Heart right ventricle (tissue), 16 donors: Measurements from ENCODE around the gene CLPTM1. TPM values are rescaled to one million over a fixed set of nuclear protein-coding genes. Genes with fewer than 3 reads are reported as not detected.
A peak's percentile ranks its signal among the peaks of the same experiment; 100 is the strongest.

Experiments
- ATAC-seq, 8 donors: fragments of 200-7000 bp; cut with Tn5 transposase; one replicate each; pipeline ENCODE4 v1.9.1; 2020; ENCODE audit warnings: mild to moderate bottlenecking in 8 of 8, moderate library complexity in 8 of 8, moderate number of reproducible peaks in 1 of 8
- DNase-seq, 2 donors: peaks; one replicate each; pipeline ENCODE4 v3.0.0-alpha.2; 2020
- H3K27ac ChIP-seq, 10 donors: fragments of 200-600 bp; sonication (generic) in 2 of 10; one replicate each; pipeline versions ENCODE4 v1.5.0 to v1.8.0; 2020 to 2022; ENCODE audit warnings: mild to moderate bottlenecking in 3 of 10
- H3K27me3 ChIP-seq, 7 donors: fragments of 200-600 bp; one replicate each; pipeline ENCODE4 v1.8.0; 2021 to 2022; ENCODE audit warnings: mild to moderate bottlenecking in 2 of 7
- H3K36me3 ChIP-seq, 9 donors: fragments of 200-600 bp; sonication (generic) in 1 of 9; one replicate each; pipeline versions ENCODE4 v1.5.0 to v1.8.0; 2020 to 2022; ENCODE audit warnings: mild to moderate bottlenecking in 2 of 9
- H3K4me1 ChIP-seq, 9 donors: fragments of 200-600 bp; sonication (generic) in 1 of 9; one replicate each; pipeline versions ENCODE4 v1.5.0 to v1.8.0; 2020 to 2022; ENCODE audit warnings: mild to moderate bottlenecking in 4 of 9
- H3K4me3 ChIP-seq, 10 donors: fragments of 200-600 bp; sonication (generic) in 2 of 10; one replicate each; pipeline versions ENCODE4 v1.5.0 to v1.8.0; 2020 to 2022; ENCODE audit warnings: mild to moderate bottlenecking in 7 of 10, moderate library complexity in 2 of 10
- H3K9me3 ChIP-seq, 11 donors: fragments of 200-600 bp in 10 of 11; sonication (generic) in 2 of 11; one replicate each; pipeline versions ENCODE4 v1.5.0 to v1.8.0; 2013 to 2022; ENCODE audit warnings: mild to moderate bottlenecking in 2 of 11, control low read depth in 1 of 11, moderate library complexity in 1 of 11
- WGBS, 2 donors: extraction: QIAGEN DNeasy Blood & Tissue Kit; methylation state at CpG; one replicate each; pipeline ENCODE4 v1.1.7; 2013; ENCODE audit warnings: inconsistent platforms in 1 of 2; 5-methylcytosine and 5-hydroxymethylcytosine counted together
- intact Hi-C, 10 donors: fragments of 100-400 bp; cut with DNase I; formaldehyde crosslinking; loops; one replicate each; pipeline versions ENCODE4 v1.11.1 to v1.14.2; 2022
- polyA plus RNA-seq, 2 donors: library from polyadenylated mRNA; stranded (reverse); fragments of 200-250 nt; gene quantifications; one replicate each; pipeline ENCODE4 v1.2.3, GENCODE V29; 2013
- total RNA-seq, 10 donors: library from RNA; stranded (reverse); fragmentation: NEBNext Ultra II Directional in 3 of 10; extraction: Animal tissue kit (Norgen Biotek cat#: 25700) in 3 of 10; gene quantifications; one replicate each; pipeline versions ENCODE4 v1.2.1 to v1.2.4, GENCODE V29; 2021 to 2023
- TF ChIP-seq, protein P1 (sequence below), 9 donors: fragments of 200-600 bp; sonication (generic) in 2 of 9; IDR thresholded peaks; one replicate each; pipeline versions ENCODE4 v1.5.0 to v1.8.0; 2021 to 2022; ENCODE audit warnings: antibody characterized with exemption in 9 of 9, mild to moderate bottlenecking in 5 of 9, moderate library complexity in 1 of 9
- donor health status: Arrhythmogenic right ventricular cardiomyopathy.
- donor health status: ischemic (EF 13 %, LVEDD 7.1; RV severe dilation, severe dysfunction).
- donor health status: healthy with polysubstance abuse.
- donor health status: DM: no; HTN: yes; CAD: no.
- donor health status: DM: no; HTN: no; CAD: no.
- donor health status: ischemic (EF 25% LVEDD 6.9; RV normal size, moderate dysfunction).
- donor health status: ischemic (EF 25% LVEDD 5.7; RV mildly dilated, moderate dysfunction).
- donor health status: healthy.
- donor health status: DM: yes; HTN: yes; CAD: no.
- donor health status: Ischemic cardiomyopathy.
- donor health status: ischemic (EF 35%, LVEDD 5.7; RV mildly dilated, moderate dysfunction).
- donor health status: nonischemic (EF 11% LVEDD 7.7; RV severe dilation, severe dysfunction).
- donor health status: DM: yes; HTN: yes; CAD: no.
- donor health status: PGD.
- donor health status: ischemic (EF 29% LVEDD 5.4; RV normal size, mild dysfunction).
- donor health status: nonischemic (EF 23%, LVEDD 6.1; RV moderate dilation, normal function).

CLPTM1 gene
- total and polyA plus RNA-seq, 12 donors, result 72.1 to 130 (median 95.7) TPM

DNA sequence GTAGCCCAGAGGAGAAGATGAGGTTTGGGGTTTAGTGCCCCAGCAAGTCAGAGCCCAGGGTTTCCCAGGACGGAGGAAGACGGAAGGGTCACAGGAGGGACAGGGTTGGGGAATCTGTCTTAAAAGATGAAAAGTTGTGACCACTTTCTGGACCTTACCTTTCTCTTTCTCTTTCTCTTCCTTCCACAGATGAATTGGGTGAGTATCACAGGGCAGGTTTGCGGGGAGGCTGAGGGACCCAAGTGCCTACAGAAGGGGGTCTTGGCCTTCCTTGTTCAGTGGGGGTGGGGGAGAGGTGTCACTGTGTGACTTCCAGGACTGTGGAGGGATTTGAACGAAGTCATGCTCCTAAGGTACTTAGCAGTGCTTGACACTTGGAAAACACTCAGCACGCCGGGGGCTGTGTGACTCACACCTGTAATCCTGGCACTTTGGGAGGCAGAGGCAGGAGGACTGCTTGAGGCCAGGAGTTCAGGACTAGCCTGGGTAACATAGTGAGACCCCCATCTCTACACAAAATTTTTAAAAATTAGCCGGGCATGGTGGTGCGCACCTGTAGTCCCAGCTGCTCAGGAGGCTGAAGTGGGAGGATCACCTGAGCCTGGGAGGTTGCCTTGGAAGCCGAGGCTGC, 54.6 kb downstream of the CLPTM1 start:
- no peak for DNase-seq
- no peaks in the 10 kb centered on the region for H3K9me3 ChIP-seq
- H3K27ac ChIP-seq, result no peak overlapping the region
- intact Hi-C loops, result no loop called here
- TF ChIP-seq, protein P1, sequence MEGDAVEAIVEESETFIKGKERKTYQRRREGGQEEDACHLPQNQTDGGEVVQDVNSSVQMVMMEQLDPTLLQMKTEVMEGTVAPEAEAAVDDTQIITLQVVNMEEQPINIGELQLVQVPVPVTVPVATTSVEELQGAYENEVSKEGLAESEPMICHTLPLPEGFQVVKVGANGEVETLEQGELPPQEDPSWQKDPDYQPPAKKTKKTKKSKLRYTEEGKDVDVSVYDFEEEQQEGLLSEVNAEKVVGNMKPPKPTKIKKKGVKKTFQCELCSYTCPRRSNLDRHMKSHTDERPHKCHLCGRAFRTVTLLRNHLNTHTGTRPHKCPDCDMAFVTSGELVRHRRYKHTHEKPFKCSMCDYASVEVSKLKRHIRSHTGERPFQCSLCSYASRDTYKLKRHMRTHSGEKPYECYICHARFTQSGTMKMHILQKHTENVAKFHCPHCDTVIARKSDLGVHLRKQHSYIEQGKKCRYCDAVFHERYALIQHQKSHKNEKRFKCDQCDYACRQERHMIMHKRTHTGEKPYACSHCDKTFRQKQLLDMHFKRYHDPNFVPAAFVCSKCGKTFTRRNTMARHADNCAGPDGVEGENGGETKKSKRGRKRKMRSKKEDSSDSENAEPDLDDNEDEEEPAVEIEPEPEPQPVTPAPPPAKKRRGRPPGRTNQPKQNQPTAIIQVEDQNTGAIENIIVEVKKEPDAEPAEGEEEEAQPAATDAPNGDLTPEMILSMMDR (IDR thresholded peaks at IDR 0.05), result no peak
- H3K36me3 ChIP-seq, result peaks cover 0 to 93% (median 0%) of the 10 kb centered on the region in 9 donors
- no peaks in the 10 kb centered on the region for H3K27me3 ChIP-seq
- no peak for ATAC-seq
- WGBS, 2 donors, result 92 to 98% methylated on average over 9 of the region's 9 CpGs
- peaks cover 0 to 5% (median 0%) of the 10 kb centered on the region in 9 donors for H3K4me1 ChIP-seq
- H3K4me3 ChIP-seq, result no peak overlapping the region

- Histone ChIP-seq H3K4me3 (no peak overlapping the region), H3K27me3 (no peaks in the 10 kb centered on the region), H3K27ac (no peak overlapping the region), H3K36me3 (peaks cover 0 to 93% (median 0%) of the 10 kb centered on the region in 9 donors), H3K9me3 (no peaks in the 10 kb centered on the region), H3K4me1 (peaks cover 0 to 5% (median 0%) of the 10 kb centered on the region in 9 donors)
- DNase-seq, result no peak
- WGBS, 2 donors, result 57 to 74% methylated on average over 6 of the region's 6 CpGs
- intact Hi-C loops, result no loop called here
- ATAC-seq, result no peak
- TF ChIP-seq, protein P1 (IDR thresholded peaks at IDR 0.05), result no peak
Measured at GRCh38 chr19:45010306-45010705, 55.1 kb downstream of the CLPTM1 start.

DNA sequence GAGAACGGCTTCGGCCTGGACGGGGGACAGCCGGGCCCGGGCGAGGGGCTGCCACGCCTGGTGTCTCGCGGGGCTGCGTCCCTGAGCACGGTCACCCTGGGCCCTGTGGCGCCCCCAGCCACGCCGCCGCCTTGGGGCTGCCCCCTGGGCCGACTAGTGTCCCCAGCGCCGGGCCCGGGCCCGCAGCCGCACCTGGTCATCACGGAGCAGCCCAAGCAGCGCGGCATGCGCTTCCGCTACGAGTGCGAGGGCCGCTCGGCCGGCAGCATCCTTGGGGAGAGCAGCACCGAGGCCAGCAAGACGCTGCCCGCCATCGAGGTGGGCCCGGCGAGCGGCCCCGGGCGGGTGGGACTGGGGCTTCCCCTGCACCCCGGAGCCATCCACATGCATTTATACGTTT, 56.8 kb downstream of the CLPTM1 start:
- no peak overlapping the region for H3K27ac ChIP-seq
- DNase-seq (no peak), ATAC-seq (peak in 1 of 8 donors; percentile 39)
- 97% methylated on average over 40 to 42 of the region's 42 CpGs for WGBS, 2 donors
- H3K27me3 ChIP-seq, result no peaks in the 10 kb centered on the region
- H3K9me3 ChIP-seq, result no peaks in the 10 kb centered on the region
- H3K4me3 ChIP-seq, result no peak overlapping the region
- intact Hi-C loops, result no loop called here
- TF ChIP-seq, protein P1 (IDR thresholded peaks at IDR 0.05), result no peak
- H3K36me3 ChIP-seq, result peaks cover 0 to 91% (median 0%) of the 10 kb centered on the region in 9 donors
- H3K4me1 ChIP-seq, result peaks cover 0 to 3% (median 0%) of the 10 kb centered on the region in 9 donors

DNA sequence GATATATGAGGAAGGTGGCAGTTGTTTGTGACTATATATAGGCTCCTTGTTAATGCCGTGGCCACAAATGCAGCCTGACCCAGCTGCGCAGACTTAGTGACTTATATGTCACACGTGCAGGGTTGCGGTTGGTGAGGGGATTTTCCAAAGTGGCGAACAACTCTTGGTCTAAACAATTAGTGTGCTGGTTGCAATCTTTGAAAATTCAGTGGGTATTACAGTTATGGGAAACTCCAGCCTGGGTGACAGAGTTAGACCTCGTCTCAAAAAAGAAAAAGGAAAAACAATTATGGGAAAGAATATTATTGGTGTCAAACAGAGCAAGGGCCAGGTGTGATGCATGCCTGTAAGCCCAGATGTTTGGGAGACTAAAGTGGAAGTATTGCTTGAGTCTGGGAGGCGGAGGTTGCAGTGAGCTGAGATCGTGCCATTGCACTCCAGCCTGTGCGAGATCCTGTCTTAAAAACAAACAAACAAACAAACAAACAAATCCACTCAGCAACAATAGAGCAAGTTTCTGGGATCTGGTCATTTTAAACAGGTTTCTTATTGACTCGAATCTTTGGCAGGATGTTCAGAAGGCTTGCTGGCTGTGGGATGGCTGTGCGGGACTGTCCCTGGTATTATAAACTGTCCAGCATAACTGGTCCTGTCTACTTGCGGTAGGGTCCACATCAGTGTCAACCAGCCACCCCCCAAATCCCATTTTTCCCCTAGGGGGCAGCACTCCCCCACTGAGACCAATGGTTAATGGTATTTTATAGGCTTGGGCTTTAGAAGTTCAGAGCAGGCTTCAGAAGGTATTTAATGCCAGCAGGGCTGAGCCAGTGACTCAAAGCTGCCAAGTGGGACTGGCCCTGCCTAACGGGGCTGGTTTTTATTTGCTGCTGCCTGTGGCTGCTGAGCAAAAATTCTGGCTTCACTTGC, 61.5 kb downstream of the CLPTM1 start:
- peaks cover 0 to 88% (median 0%) of the 10 kb centered on the region in 9 donors for H3K36me3 ChIP-seq

More for the DNA sequence above, 61.5 kb downstream of the CLPTM1 start:
- Histone ChIP-seq H3K27me3 (no peaks in the 10 kb centered on the region), H3K9me3 (no peaks in the 10 kb centered on the region), H3K4me1 (peaks cover 0 to 6% (median 3%) of the 10 kb centered on the region in 9 donors), H3K27ac (peak overlapping the region in 1 of 10 donors; percentile 34), H3K4me3 (no peak overlapping the region)
- DNase-seq, result peak; percentile 46 to 53
- WGBS, 2 donors, result 71 to 73% methylated on average over 13 of the region's 13 CpGs
- TF ChIP-seq, protein P1 (IDR thresholded peaks at IDR 0.05), result peak; percentile 15 to 73 (median 65)
- peak; percentile 49 to 91 (median 75) for ATAC-seq
- intact Hi-C loops, result loop anchor here in 1 of 10 donors (5.0 kb wide), 1 partner anchor 171 kb away; no protein-coding TSS in a partner anchor
